HTERT RPE-1 (cell line): Measurements from ENCODE around the gene TSPAN9.

Experiments used
- in situ Hi-C: fragments of 300-500 bp; cut with MboI; formaldehyde crosslinking; loops from 4 replicates; pipeline ENCODE4 v1.14.3; 2020; ENCODE audit warnings: low sequenced_read_pairs

The TSPAN9 gene

DNA sequence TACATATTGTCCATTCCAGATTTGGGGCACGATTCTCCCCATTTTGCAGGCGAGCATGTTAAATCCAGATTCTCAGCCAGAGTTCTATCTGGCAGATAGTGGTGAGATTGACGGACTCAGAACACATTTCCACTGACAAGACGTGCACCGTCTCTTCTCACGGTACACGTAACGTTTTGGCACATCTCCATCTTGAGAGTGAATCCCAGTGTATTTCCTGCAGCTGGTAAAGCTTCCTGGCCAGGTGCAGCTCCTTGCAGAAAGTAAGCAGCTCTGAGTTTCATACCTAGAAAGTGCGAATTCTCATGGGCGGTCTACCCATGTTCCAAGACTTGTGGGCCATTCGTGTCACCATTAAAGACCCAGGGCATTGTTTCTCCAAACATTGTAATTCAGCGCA is 102.6 kb downstream of the TSPAN9 start:
- in situ Hi-C loops: no loop called here

GRCh38 chr12:3182426-3182825 is 105.2 kb downstream of the TSPAN9 start:
- in situ Hi-C loops: no loop called here

- in situ Hi-C loops: no loop called here
Observed at GRCh38 chr12:3184485-3184884, 107.3 kb downstream of the TSPAN9 start.

GRCh38 chr12:3185260-3185870 is 108.2 kb downstream of the TSPAN9 start:
- in situ Hi-C loops: no loop called here

- in situ Hi-C loops: no loop called here
Observed at GRCh38 chr12:3186546-3187215, 109.5 kb downstream of the TSPAN9 start.

GRCh38 chr12:3187846-3188770 is 110.9 kb downstream of the TSPAN9 start:
- in situ Hi-C loops: no loop called here

GRCh38 chr12:3189282-3189681 is 112.1 kb downstream of the TSPAN9 start:
- in situ Hi-C loops: no loop called here

- in situ Hi-C loops: no loop called here
Observed at GRCh38 chr12:3190101-3190500, 112.9 kb downstream of the TSPAN9 start.

DNA sequence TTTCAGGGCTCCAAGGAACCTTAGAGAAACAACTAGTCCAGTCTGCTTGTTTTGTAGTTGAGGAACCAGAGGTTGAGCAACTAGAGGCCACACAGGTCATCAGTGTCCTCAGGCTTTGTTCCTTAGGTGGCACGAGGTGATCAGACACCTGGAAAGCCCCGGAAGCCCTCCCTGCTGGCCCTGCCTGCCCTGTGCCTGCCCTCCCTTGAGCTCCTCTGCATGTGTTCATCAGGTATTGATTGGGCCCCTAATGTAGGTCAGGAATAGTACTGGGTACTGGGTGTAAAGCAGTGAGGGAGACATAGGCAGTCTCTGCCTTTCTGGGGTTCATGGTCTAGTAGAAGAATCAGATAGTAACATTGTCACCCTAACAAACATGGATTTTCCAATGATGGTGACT is 114.3 kb downstream of the TSPAN9 start:
- in situ Hi-C loops: no loop called here

GRCh38 chr12:3192221-3192620 is 115.0 kb downstream of the TSPAN9 start:
- in situ Hi-C loops: no loop called here

- in situ Hi-C loops: no loop called here
Observed at GRCh38 chr12:3193131-3193530, 116.0 kb downstream of the TSPAN9 start.

DNA sequence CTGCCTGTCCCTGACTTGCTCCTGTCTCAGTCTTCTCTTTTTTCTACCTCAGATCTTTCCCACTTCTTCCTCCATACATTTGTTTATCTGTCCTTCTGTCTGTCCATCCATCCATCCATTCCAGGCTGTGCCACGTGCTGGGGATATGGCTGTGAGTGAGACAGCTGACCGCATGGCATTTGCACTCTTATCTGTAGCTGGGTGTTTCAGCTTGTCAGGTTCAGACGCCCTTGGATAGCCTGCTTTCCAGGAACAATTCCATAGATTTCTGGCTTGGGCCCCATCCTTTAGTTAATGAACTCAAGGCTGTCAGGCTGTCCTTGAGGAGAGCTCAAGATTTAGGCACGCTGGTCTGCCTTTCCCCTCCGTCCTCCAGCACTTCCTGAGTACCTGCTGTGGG is 116.6 kb downstream of the TSPAN9 start:
- in situ Hi-C loops: no loop called here

DNA sequence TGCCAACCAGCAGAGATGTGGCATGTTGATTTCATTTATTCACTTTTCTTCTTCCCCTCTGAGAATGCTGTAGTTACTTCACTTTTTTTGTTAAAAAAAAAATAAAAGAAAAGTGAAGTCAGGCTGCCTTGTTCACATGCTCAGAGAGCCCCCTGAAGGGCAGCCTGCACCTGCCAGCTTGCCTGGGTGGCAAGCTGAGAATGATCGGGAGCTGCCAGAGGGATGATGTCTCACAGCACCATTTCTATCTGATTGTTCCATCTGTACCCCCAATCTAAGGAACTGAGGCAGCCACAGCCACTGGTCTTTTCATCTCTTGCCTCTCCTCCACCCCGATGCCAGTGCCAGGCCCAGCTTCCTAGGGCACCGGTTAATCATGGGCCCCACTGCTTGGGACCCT is 118.2 kb downstream of the TSPAN9 start:
- in situ Hi-C loops: no loop called here

DNA sequence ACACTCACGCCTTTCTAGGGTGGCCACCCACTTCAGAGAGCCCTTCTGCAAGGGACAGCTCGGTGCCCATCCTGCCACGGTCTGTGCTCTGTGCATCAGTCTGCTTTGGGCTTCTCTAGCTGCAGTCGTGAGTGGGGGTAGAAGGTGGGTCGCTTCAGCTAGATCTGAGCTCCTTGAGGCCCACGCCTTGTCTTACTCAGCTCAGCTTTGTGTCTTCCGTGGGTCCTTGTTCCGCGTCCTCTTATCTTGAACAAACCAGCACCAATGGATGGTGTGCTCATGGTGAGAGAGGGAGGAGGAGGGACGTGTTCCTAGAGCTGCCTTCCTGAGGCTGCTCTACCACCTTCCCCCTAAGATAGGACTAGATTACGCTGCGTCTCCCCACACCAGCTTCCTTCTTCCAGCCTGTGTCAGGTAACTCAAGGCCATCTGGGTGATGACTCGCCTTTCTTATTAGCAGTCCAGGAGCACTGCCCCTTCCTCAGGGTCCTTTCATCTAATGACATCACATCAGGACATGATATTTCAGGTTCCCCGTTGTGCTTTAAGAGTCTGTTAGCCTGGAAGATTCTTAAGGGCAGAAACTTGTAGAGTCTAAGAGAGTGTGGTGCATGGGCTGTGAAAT is 118.8 kb downstream of the TSPAN9 start:
- in situ Hi-C loops: no loop called here

- in situ Hi-C loops: no loop called here
Observed at GRCh38 chr12:3196488-3196887, 119.3 kb downstream of the TSPAN9 start.

- in situ Hi-C loops: no loop called here
Observed at GRCh38 chr12:3197131-3197818, 120.1 kb downstream of the TSPAN9 start.

- in situ Hi-C loops: no loop called here
Observed at GRCh38 chr12:3199551-3200031, 122.4 kb downstream of the TSPAN9 start.

GRCh38 chr12:3200032-3200617 is 122.9 kb downstream of the TSPAN9 start:
- in situ Hi-C loops: no loop called here

- in situ Hi-C loops: no loop called here
Observed at GRCh38 chr12:3200814-3201233, 123.6 kb downstream of the TSPAN9 start.

GRCh38 chr12:3201339-3202051 is 124.3 kb downstream of the TSPAN9 start:
- in situ Hi-C loops: no loop called here
